Hematopoietic multipotent progenitor cell treated with erythropoietin and hydrocortisone succinate and interleukin-3 and kit ligand, for 17 days (in vitro differentiated cells): ENCODE measurements around the gene GCC1.

Experiments
- DNase-seq: peaks from one replicate; pipeline ENCODE4 v3.0.0-alpha.2; 2015; ENCODE audit warnings: low spot score

The GCC1 gene

DNA sequence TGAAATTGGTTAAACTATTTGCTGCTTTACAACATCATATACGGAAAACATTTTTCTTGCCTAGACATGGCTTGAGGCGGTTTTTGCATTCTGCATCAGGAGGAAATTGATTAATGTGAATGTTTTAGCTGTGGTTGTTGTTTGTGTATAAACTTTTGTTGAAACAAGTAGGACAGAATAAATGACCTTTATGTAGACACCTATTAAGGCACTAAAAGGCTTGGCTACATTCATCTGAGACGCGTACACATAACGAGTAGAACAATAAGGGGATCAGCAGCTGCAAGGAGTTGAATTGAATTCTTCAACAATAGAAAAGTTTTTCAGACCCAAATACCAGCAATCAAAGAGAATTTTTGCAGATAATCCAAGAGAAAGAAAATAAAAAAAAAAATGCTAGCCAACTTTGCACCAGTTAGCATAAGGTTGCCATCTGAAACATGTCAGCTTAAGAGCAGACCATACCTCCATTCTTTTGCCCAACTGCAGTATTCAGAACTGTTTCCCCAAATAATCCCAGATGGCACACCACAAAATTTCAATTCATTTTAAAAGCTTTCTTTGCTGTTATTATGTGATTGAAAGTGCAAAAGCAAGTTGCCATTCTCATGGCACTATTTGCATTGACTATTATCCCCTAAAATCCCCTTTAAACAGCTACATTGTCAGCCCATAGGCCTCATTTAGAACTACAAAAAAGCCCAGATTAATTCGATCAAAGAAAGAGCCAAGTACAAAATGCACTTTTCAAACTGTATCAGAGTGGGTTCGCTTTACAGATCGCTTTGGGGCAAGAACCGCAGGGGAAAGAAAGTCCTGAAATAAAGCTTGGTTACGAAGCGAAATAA, 49.6 kb downstream of the GCC1 start:
- no peak for DNase-seq

DNA sequence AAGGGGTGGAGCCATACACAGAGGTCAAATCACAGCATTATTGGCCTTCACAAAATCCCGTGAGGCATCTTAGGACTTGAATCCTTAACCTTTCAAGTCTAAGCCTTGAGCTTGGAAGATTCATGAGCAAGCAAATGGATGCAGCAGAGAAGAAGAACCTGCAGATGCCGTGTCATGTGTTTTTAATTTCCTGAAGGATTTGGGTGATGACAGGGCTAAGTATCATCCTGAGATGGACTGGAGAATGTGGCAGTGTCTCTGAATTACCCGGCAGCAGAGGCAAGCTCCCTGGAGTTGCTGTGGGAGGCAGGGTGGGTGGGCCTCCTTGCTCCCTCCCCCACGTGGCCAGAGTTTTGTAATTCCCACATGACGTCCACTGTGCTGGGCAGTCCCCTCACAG, 50.8 kb downstream of the GCC1 start:
- no peak for DNase-seq

DNA sequence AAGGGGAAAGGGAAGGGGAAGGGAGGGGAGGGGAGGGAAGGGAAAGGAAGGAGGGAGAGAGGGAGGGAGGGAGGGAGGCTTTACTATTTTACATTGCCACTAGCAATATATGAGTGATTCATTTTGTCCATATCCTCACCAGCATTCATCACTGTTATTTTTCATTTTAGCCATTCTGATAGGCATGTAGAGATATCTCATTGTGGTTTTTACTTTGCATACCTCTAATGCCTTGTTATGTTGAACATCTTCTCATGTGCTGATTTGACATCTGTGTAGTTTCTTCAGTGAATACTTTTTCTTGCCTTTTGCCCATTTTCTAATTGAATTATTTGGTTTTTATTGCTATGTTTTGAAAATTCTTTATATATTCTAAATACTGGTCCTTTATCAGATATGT, 52.7 kb downstream of the GCC1 start:
- DNase-seq = no peak

DNA sequence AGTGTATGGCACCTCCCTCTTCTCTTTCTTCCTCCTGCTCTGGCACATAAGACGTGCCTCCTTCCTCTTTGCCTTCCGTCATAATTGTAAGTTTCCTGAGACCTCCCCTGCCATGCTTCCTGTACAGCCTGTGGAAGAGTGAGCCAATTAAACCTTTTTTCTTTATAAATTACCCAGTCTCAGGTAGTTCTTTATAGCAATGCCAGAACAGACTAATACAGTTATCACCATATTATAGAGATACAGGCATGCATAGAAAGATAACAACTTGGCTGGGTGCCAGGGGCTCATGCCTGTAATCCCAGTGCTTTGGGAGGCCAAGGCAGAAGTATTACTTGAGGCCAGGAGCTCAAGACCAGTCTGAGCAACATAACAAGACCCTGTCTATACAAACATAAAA, 53.2 kb downstream of the GCC1 start:
- no peak for DNase-seq
